SK-N-SH treated with all-trans-retinoic acid at 6 μM for 48 hours (cell line): ENCODE data around the gene C1orf159.

Source experiments
- ATAC-seq: fragments of 200-7000 bp; cut with Tn5 transposase; 3 replicates; pipeline ENCODE4 v1.9.1; 2020; ENCODE audit warnings: mild to moderate bottlenecking, moderate library complexity
- ARNTL ChIP-seq: fragments of 450-650 bp; formaldehyde crosslinking; IDR thresholded peaks from 2 replicates; pipeline ENCODE4 v1.5.0; 2020; ENCODE audit warnings: low read depth, mild to moderate bottlenecking, moderate library complexity, borderline replicate concordance
- BACH2 ChIP-seq: fragments of 250-450 bp; sonication (Bioruptor Pico); IDR thresholded peaks from 2 replicates; pipeline ENCODE4 v1.9.0; 2021; ENCODE audit warnings: mild to moderate bottlenecking, borderline replicate concordance
- GLIS3 ChIP-seq: fragments of 250-450 bp; sonication (Bioruptor Pico); IDR thresholded peaks from 2 replicates; pipeline ENCODE4 v1.5.0; 2020; ENCODE audit warnings: mild to moderate bottlenecking, moderate library complexity
- PPARA ChIP-seq: fragments of 250-450 bp; sonication (Bioruptor Pico); IDR thresholded peaks from 2 replicates; pipeline ENCODE4 v1.5.0; 2020; ENCODE audit warnings: mild to moderate bottlenecking, borderline replicate concordance
- RARB ChIP-seq: fragments of 250-450 bp; sonication (Bioruptor Pico); IDR thresholded peaks from 2 replicates; pipeline ENCODE4 v1.8.0; 2021; ENCODE audit warnings: mild to moderate bottlenecking, moderate library complexity
- TCF4 ChIP-seq: fragments of 250-450 bp; sonication (Bioruptor Pico); IDR thresholded peaks from 2 replicates; pipeline ENCODE4 v1.8.0; 2021; ENCODE audit warnings: mild to moderate bottlenecking, moderate library complexity, borderline replicate concordance
- TOX ChIP-seq: fragments of 250-450 bp; sonication (Bioruptor Pico); IDR thresholded peaks from 2 replicates; pipeline ENCODE4 v1.8.0; 2021; ENCODE audit warnings: mild to moderate bottlenecking, moderate library complexity, borderline replicate concordance
- ZC3H10 ChIP-seq: fragments of 250-450 bp; sonication (Bioruptor Pico); IDR thresholded peaks from 2 replicates; pipeline ENCODE4 v1.5.1; 2021; ENCODE audit warnings: mild to moderate bottlenecking, moderate library complexity
- ZFP3 ChIP-seq: fragments of 250-450 bp; sonication (Bioruptor Pico); IDR thresholded peaks from 2 replicates; pipeline ENCODE4 v1.5.0; 2020; ENCODE audit warnings: mild to moderate bottlenecking, moderate library complexity
- ZFP30 ChIP-seq: fragments of 450-650 bp; formaldehyde crosslinking; IDR thresholded peaks from 2 replicates; pipeline ENCODE4 v1.5.0; 2022; ENCODE audit warnings: mild to moderate bottlenecking, moderate library complexity
- ZNF70 ChIP-seq: fragments of 450-650 bp; formaldehyde crosslinking; IDR thresholded peaks from 2 replicates; pipeline ENCODE4 v1.5.0; 2020; ENCODE audit warnings: mild to moderate bottlenecking, moderate library complexity
- ZNF8 ChIP-seq: fragments of 450-650 bp; formaldehyde crosslinking; IDR thresholded peaks from 2 replicates; pipeline ENCODE4 v1.5.0; 2020; ENCODE audit warnings: mild to moderate bottlenecking, moderate library complexity
- TF ChIP-seq, protein P1 (sequence below): fragments of 250-450 bp; sonication (Bioruptor Pico); IDR thresholded peaks from 2 replicates; pipeline ENCODE4 v1.5.1; 2021; ENCODE audit warnings: mild to moderate bottlenecking, moderate library complexity
- TF ChIP-seq, protein P2 (sequence below): fragments of 250-450 bp; sonication (Bioruptor Pico); IDR thresholded peaks from 2 replicates; pipeline ENCODE4 v1.5.1; 2020; ENCODE audit warnings: low read depth, mild to moderate bottlenecking, moderate library complexity
- TF ChIP-seq, protein P3 (sequence below): fragments of 250-450 bp; sonication (Bioruptor Pico); IDR thresholded peaks from 2 replicates; pipeline ENCODE4 v1.5.0; 2020; ENCODE audit warnings: mild to moderate bottlenecking, moderate library complexity
- TF ChIP-seq, protein P4 (sequence below): fragments of 250-450 bp; sonication (Bioruptor Pico); IDR thresholded peaks from 2 replicates; pipeline ENCODE4 v1.8.0; 2021; ENCODE audit warnings: low read depth, mild to moderate bottlenecking, moderate library complexity, borderline replicate concordance

The C1orf159 gene

DNA sequence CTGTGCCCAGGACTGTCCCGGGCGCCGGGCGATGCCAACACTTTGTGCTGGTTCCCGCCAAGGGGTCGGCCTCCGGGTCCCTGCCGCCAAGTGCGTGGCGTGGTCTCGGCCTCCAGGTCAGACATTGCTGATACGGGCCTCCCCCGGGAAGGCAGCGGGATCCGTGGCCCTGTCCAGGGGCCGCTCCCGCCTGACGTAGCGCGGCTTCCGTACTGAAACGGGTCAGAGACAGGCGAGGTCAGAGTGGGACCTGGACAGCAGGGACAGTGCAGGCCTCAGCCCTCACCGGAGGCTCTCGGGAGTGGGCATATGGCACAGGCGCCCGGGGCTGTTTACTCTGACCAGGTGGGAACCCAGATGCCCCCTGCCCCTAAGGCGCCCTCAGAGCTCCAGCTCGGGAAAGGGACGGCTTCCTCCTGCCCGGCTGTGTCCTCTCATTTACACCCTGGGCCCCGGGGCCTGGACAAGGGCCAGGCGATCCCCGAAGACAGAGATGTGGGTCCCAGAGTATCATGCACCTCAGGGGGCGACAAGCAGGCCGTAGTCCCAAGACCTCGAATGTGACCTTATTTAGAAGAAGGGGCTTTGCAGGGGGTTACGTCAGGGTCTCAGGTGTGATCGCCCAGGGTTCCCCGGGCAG, 33.0 kb downstream of the C1orf159 start:
- no peak for TF ChIP-seq ZC3H10
- TF ChIP-seq, protein P1, sequence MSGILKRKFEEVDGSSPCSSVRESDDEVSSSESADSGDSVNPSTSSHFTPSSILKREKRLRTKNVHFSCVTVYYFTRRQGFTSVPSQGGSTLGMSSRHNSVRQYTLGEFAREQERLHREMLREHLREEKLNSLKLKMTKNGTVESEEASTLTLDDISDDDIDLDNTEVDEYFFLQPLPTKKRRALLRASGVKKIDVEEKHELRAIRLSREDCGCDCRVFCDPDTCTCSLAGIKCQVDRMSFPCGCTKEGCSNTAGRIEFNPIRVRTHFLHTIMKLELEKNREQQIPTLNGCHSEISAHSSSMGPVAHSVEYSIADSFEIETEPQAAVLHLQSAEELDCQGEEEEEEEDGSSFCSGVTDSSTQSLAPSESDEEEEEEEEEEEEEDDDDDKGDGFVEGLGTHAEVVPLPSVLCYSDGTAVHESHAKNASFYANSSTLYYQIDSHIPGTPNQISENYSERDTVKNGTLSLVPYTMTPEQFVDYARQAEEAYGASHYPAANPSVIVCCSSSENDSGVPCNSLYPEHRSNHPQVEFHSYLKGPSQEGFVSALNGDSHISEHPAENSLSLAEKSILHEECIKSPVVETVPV (CRISPR knock-in tag), result no peak
- TF ChIP-seq TCF4, result no peak
- TF ChIP-seq PPARA (CRISPR knock-in tag), result no peak
- TF ChIP-seq GLIS3 (CRISPR knock-in tag), result no peak
- no peak for TF ChIP-seq BACH2
- no peak for TF ChIP-seq ZFP3 (CRISPR knock-in tag)
- TF ChIP-seq, protein P2, sequence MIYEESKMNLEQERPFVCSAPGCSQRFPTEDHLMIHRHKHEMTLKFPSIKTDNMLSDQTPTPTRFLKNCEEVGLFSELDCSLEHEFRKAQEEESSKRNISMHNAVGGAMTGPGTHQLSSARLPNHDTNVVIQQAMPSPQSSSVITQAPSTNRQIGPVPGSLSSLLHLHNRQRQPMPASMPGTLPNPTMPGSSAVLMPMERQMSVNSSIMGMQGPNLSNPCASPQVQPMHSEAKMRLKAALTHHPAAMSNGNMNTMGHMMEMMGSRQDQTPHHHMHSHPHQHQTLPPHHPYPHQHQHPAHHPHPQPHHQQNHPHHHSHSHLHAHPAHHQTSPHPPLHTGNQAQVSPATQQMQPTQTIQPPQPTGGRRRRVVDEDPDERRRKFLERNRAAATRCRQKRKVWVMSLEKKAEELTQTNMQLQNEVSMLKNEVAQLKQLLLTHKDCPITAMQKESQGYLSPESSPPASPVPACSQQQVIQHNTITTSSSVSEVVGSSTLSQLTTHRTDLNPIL (CRISPR knock-in tag), result no peak
- ATAC-seq, result no peak

DNA sequence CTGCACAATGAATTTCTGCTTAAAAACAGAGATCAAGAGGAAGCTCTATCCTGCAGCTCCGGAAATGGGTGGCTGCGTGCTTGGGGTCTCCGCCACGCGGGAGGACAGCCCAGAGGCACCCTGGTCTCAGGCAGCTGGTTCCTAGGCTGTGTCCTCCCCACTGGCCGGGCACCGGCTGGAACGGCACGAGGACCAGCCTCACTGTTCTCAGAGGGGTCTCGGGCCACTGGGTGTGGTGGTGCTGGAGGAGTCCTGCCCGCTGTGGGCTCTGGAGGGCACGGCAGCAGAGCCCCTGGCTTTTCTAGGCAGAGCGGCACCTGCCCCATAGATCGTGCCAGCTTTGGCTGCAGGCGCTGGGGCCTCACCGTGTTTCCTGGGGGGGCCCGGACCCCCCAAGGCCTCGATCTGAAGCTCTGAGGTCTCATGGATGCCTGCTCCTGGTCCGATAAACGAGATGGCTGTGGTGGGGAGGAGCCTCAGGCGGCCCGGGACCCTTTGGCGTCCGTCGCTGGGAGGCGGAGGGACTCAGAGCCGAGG, 33.6 kb downstream of the C1orf159 start:
- ATAC-seq, result no peak
- TF ChIP-seq ZFP30 (CRISPR knock-in tag), result no peak
- no peak for TF ChIP-seq ZC3H10
- TF ChIP-seq, protein P3, sequence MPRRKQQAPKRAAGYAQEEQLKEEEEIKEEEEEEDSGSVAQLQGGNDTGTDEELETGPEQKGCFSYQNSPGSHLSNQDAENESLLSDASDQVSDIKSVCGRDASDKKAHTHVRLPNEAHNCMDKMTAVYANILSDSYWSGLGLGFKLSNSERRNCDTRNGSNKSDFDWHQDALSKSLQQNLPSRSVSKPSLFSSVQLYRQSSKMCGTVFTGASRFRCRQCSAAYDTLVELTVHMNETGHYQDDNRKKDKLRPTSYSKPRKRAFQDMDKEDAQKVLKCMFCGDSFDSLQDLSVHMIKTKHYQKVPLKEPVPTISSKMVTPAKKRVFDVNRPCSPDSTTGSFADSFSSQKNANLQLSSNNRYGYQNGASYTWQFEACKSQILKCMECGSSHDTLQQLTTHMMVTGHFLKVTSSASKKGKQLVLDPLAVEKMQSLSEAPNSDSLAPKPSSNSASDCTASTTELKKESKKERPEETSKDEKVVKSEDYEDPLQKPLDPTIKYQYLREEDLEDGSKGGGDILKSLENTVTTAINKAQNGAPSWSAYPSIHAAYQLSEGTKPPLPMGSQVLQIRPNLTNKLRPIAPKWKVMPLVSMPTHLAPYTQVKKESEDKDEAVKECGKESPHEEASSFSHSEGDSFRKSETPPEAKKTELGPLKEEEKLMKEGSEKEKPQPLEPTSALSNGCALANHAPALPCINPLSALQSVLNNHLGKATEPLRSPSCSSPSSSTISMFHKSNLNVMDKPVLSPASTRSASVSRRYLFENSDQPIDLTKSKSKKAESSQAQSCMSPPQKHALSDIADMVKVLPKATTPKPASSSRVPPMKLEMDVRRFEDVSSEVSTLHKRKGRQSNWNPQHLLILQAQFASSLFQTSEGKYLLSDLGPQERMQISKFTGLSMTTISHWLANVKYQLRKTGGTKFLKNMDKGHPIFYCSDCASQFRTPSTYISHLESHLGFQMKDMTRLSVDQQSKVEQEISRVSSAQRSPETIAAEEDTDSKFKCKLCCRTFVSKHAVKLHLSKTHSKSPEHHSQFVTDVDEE (CRISPR knock-in tag), result no peak
- TF ChIP-seq, protein P4, sequence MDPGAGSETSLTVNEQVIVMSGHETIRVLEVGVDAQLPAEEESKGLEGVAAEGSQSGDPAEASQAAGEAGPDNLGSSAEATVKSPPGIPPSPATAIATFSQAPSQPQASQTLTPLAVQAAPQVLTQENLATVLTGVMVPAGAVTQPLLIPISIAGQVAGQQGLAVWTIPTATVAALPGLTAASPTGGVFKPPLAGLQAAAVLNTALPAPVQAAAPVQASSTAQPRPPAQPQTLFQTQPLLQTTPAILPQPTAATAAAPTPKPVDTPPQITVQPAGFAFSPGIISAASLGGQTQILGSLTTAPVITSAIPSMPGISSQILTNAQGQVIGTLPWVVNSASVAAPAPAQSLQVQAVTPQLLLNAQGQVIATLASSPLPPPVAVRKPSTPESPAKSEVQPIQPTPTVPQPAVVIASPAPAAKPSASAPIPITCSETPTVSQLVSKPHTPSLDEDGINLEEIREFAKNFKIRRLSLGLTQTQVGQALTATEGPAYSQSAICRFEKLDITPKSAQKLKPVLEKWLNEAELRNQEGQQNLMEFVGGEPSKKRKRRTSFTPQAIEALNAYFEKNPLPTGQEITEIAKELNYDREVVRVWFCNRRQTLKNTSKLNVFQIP, result no peak
- no peak for TF ChIP-seq ARNTL (CRISPR knock-in tag)
- TF ChIP-seq ZNF70, result no peak
- TF ChIP-seq ZFP3 (CRISPR knock-in tag), result no peak
- TF ChIP-seq TOX (CRISPR knock-in tag), result no peak

DNA sequence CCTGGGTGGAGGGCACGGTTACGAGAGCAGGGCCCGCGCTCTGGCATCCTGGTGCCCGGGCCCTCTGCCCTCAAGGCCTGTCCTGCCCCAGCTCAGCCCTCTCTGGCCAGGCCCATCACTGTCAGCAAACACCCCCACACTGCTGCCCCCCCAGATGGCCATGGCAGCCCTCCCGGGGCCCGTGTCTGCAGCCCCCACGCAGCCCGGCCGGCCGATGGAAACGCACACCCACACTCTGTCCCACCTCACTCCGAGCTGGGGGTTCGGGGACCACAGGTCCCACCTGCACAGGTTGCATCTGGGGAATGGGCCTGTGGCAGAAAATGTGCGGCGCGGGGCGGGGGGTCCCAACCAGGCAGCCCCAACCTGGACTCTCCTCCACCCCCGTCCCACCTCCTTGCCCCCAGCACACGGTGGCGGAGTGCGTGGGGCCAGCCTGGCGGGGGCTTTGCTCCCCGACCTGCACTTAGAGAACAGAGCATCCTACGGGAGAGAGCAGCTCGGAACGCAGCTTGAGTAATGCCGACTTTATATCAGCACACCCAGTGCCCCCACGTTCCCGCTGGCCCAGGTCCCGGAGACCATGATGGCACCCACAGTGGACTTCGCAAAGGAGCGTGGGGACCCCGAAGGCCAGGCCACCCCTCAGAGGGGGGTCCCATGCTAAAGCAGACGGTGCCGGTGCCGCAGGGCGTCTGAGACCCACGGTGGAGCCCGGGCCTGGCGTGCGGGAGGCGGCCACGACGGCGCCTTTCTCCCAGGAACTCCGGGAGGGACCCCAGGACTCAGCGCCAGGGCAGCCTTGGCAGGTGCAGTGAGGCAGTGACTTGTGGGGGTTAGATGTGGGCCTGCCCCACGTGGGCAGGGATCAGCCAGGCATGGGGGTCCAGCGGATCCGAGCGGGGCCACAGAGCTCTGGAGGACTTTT, 34.3 kb downstream of the C1orf159 start:
- TF ChIP-seq, protein P3 (CRISPR knock-in tag), result no peak
- no peak for TF ChIP-seq ZNF8 (CRISPR knock-in tag)
- no peak for TF ChIP-seq RARB (CRISPR knock-in tag)
- TF ChIP-seq PPARA (CRISPR knock-in tag), result no peak
- no peak for TF ChIP-seq ZFP3 (CRISPR knock-in tag)

More for the DNA sequence above, 34.3 kb downstream of the C1orf159 start:
- no peak for ATAC-seq
